GM18868 (cell line): Measurements from ENCODE around the gene GARIN5A.

Source experiments
- ATAC-seq: cut with Tn5 transposase; IDR thresholded peaks from one replicate; pipeline ENCODE4 v1.9.1; 2021; ENCODE audit warnings: mild to moderate bottlenecking, moderate library complexity; ENCODE audit not compliant: unreplicated experiment

Gene GARIN5A

GRCh38 chr19:50509366-50509765, 32.7 kb upstream of the GARIN5A start:
- no peak for ATAC-seq

- ATAC-seq, result no peak
These were observed 32.2 kb upstream of the GARIN5A start for GRCh38 chr19:50508843-50509190.

- no peak for ATAC-seq
These were observed 30.7 kb upstream of the GARIN5A start for GRCh38 chr19:50507376-50507775.

GRCh38 chr19:50506700-50507099, 30.1 kb upstream of the GARIN5A start:
- ATAC-seq, result no peak

- ATAC-seq, result no peak
These were observed 29.4 kb upstream of the GARIN5A start for GRCh38 chr19:50505856-50506611.

- ATAC-seq, result no peak
These were observed 25.2 kb upstream of the GARIN5A start for GRCh38 chr19:50501568-50502475.

GRCh38 chr19:50501186-50501567, 24.5 kb upstream of the GARIN5A start:
- no peak for ATAC-seq

GRCh38 chr19:50500753-50501151, 24.1 kb upstream of the GARIN5A start:
- no peak for ATAC-seq

- ATAC-seq, result no peak
These were observed 23.6 kb upstream of the GARIN5A start for GRCh38 chr19:50500060-50500752.

GRCh38 chr19:50498219-50499056, 21.8 kb upstream of the GARIN5A start:
- no peak for ATAC-seq

- ATAC-seq, result no peak
These were observed 20.4 kb upstream of the GARIN5A start for GRCh38 chr19:50497022-50497405.

- ATAC-seq, result no peak
These were observed 19.8 kb upstream of the GARIN5A start for GRCh38 chr19:50496189-50497021.

GRCh38 chr19:50495020-50495531, 18.4 kb upstream of the GARIN5A start:
- no peak for ATAC-seq

- ATAC-seq, result no peak
These were observed 17.8 kb upstream of the GARIN5A start for GRCh38 chr19:50494186-50495019.

GRCh38 chr19:50493171-50493570, 16.5 kb upstream of the GARIN5A start:
- ATAC-seq, result no peak

GRCh38 chr19:50492303-50493052, 15.8 kb upstream of the GARIN5A start:
- no peak for ATAC-seq

- ATAC-seq, result no peak
These were observed 14.4 kb upstream of the GARIN5A start for GRCh38 chr19:50490991-50491472.

GRCh38 chr19:50490411-50490811, 13.8 kb upstream of the GARIN5A start:
- ATAC-seq, result no peak
